ENCODE data around the gene ALPK3. TPM values are rescaled to one million over a fixed set of nuclear protein-coding genes. Genes with fewer than 3 reads are reported as not detected.

The ALPK3 gene, protein sequence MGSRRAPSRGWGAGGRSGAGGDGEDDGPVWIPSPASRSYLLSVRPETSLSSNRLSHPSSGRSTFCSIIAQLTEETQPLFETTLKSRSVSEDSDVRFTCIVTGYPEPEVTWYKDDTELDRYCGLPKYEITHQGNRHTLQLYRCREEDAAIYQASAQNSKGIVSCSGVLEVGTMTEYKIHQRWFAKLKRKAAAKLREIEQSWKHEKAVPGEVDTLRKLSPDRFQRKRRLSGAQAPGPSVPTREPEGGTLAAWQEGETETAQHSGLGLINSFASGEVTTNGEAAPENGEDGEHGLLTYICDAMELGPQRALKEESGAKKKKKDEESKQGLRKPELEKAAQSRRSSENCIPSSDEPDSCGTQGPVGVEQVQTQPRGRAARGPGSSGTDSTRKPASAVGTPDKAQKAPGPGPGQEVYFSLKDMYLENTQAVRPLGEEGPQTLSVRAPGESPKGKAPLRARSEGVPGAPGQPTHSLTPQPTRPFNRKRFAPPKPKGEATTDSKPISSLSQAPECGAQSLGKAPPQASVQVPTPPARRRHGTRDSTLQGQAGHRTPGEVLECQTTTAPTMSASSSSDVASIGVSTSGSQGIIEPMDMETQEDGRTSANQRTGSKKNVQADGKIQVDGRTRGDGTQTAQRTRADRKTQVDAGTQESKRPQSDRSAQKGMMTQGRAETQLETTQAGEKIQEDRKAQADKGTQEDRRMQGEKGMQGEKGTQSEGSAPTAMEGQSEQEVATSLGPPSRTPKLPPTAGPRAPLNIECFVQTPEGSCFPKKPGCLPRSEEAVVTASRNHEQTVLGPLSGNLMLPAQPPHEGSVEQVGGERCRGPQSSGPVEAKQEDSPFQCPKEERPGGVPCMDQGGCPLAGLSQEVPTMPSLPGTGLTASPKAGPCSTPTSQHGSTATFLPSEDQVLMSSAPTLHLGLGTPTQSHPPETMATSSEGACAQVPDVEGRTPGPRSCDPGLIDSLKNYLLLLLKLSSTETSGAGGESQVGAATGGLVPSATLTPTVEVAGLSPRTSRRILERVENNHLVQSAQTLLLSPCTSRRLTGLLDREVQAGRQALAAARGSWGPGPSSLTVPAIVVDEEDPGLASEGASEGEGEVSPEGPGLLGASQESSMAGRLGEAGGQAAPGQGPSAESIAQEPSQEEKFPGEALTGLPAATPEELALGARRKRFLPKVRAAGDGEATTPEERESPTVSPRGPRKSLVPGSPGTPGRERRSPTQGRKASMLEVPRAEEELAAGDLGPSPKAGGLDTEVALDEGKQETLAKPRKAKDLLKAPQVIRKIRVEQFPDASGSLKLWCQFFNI (N-terminal part only)
- total RNA-seq (2014; rRNA removed), result 33.5 and 37.4 TPM in 2 replicates
- 26.0 TPM for polyA plus RNA-seq (2012)

DNA sequence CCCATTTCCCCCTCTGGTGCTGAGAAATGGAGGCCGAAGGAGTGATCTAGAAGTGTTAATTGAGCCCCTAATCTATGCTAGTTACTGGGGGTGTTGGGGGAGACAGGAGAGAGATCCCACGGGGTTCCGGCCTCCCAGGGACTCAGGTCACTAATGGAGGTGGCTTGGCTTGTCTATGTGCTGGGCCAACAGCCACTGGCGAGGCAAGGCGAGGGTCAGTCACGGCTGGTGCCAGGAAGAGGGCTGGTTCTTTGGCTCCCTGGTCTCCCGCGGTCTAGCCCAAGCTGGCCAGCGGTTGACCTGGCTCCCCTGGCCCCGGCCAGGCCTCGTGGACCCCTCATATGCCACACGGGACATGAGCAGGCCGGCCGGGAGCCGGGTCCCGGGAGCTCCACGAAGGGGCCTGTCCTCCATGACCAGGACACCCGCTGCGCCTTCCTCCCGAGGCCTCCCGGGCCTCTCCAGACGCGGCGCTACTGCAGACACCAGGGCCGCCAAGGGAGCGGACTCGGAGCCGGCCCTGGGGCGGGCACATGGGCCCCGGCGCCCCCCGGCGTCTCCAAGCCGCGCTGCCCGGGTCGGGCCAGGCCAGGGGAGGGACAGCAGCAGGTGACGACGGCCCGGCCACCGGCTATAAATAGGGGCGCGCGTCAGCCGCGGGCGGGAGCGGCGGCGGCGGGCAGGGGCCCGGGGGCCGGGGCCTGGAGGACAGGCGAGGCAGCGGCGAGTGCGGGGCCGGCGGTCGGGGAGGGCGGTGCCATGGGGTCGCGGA is at the start of gene ALPK3:
TSS of gene ALPK3 (plus strand) at position 663 of the 772 bp plus-strand sequence. CDS start at position 760, 97 bp downstream.
- DNase-seq (ENCODE audit: low read depth), result peak; percentile 83

DNA sequence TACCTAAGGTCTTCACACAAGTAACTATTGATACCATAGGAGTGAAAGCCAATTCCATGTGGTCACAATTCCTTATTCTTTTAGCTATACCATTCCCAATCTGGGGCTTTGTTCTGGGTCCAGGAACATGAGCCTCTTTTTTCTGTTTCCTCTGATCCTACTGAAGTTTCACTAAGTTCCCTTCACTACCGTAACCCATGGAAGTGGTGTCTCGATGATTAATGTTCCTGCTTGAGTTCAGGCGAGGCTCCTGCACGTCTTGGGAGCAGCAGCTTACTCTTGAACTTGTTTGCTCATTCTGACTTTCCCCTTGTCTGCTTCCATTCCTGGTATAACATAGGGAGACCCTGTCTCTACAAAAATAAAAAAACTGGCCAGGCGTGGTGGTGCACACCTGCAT is 45.1 kb upstream of the ALPK3 start:
- no peak for DNase-seq (ENCODE audit: low read depth)

DNA sequence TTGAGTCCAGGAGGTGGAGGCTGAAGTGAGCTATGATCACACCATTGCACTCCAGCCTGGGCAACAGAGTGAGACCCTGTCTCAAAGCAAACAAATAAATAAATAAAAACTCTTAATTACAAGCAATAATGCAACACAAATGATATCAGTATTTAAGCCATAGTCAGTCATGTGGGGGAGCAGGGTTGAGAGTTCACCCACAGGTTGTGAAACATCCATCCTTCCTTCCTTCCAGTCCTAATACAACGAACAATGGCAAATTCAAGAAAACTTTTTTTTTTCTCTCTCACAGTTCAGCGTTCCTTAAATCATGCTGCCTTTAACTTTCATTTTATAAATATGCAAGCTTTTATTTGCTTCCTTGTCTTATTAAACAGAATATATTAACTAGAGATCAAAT is 44.7 kb upstream of the ALPK3 start:
- DNase-seq (ENCODE audit: low read depth), result no peak

DNA sequence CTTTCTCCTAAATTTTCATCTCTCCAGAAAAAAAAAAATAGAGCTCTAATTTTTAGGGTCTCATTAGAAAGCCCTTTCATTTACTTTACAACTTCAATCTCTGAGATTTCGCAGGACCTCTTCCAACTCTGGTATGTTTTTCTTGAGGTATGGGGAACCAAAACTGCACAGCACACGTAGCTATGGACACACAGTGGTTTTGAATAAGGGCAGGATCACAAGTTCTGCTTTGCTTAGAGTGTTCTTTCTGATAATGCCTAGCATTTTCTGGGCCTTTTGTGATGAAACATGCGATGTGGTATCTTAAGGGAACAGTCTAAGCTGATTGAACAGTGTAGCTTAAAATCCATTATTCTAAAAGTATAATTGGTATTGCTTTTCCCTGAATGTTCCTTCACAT is 43.4 kb upstream of the ALPK3 start:
- no peak for DNase-seq (ENCODE audit: low read depth)

DNA sequence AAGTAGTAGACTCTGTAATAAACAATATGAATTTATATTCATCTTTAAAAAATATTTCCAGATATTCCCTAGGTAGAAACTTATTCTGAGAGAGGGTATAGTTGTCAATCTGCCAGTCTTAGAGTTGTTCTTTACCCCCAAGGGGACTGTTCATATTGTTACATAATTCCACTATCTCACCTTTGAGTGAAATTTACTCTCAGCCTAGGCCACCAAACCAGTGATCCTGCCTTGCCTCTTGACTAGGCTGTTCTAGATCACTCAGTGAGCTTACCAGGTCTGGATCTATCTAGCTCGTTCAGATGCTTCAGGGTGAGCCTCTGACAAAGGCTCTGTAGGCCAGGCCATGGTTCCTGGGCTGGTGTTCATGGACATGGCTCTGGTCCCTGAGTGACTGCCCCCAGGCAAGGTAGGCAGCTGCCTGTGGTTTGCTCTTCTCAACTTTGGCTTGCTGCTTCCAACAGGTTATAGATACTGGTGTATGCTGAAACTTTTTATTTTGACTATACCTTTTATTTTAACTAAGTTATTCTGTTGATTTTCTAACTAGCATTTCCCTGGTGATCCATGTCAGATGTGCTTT is 41.2 kb upstream of the ALPK3 start:
- no peak for DNase-seq (ENCODE audit: low read depth)

DNA sequence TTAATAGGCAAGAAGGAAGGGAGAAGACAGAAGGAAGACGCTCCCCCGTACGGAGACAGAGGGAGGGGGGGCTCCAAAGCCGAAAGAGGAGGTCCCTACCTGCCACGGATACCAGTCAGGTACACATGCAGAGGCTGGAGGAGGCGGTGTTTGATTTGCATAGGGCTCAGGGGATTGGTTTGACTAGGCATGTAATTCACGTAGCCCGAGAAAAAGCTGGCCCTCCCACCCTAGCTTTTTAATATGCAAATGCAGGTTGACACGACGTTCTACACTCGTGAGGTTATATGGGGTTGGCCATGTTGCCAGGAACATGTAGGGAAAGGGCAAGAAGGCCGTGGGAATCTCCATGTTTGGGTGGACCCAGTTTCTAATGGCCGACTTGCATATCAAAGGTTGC is 39.0 kb upstream of the ALPK3 start:
- DNase-seq (ENCODE audit: low read depth), result no peak

DNA sequence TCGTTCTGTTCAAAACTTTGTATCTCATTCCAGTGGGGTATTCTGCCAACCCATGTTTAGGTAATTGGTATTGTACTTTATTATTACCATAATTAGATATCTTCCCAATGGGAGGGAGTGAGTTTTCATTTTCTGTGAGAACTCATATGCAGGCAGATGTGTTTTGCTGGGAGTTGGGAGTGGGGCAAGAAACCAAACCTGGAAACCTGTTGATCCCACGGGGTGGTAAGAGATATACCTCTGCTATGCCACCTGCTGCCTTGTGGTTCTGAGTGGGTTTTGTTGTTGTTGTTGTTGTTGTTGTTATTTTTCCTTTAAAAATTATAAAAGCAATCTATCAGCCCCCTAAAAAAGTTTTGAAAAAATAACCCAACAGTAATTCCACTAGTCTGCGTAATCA is 36.7 kb upstream of the ALPK3 start:
- DNase-seq (ENCODE audit: low read depth), result no peak

DNA sequence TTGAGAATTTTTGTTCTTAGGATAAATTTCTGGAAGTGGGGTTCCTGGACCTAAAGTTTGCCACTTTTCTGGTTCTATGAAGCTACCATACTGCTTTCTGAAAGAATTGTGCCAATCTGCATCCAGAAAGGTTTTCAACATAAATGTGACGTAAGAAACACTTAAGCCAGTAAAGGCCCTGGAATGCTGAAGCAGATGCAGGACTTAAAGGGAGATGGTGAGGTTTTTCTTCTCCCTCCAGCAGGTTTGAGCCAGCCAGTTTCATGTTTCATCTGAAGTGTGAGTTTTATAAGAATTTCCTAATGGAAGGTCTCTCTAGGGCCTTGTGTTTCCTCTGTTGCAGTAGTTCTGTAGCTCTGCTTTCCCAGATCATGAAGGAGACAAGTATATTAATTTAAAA is 35.7 kb upstream of the ALPK3 start:
- DNase-seq (ENCODE audit: low read depth), result peak; percentile 39

DNA sequence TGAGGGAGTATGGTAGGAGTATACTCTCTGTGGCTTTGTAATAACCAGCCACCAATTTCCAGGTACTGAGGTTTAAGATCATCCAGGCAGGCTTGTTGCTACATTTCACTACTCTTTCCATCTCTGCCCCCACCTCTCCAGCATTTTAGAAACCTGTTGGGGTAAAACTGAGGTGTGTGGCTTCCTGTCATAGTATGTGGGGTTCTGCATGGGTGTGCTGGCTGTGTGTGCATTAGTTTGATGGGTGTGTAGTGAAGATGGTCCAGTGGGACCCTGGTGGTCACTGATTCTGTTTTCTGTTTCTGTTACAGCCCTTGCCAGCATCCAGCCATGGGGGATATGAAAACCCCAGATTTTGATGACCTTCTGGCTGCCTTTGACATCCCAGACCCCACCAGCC is 34.8 kb upstream of the ALPK3 start:
- DNase-seq (ENCODE audit: low read depth), result no peak

DNA sequence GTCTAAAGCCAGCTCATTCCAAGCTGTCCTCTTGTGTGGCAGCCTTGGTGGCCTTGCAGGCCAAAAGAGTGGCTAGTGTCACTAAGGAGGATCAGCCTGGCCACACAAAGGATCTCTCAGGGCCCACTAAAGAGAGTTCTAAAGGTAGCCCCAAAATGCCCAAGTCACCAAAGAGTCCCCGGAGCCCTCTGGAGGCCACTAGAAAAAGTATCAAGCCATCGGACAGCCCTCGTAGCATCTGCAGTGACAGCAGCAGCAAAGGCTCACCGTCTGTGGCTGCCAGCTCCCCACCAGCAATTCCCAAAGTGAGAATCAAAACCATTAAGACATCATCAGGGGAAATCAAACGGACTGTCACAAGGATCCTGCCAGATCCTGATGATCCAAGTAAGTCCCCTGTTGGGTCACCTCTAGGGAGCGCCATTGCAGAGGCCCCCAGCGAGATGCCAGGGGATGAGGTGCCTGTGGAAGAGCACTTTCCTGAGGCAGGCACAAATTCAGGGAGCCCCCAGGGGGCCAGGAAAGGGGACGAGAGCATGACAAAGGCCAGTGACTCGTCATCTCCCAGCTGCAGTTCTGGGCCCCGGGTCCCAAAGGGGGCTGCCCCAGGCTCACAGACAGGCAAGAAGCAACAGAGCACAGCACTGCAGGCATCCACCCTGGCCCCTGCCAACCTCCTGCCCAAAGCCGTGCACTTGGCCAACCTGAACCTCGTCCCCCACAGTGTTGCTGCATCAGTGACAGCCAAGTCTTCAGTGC is 33.5 kb upstream of the ALPK3 start:
- no peak for DNase-seq (ENCODE audit: low read depth)

DNA sequence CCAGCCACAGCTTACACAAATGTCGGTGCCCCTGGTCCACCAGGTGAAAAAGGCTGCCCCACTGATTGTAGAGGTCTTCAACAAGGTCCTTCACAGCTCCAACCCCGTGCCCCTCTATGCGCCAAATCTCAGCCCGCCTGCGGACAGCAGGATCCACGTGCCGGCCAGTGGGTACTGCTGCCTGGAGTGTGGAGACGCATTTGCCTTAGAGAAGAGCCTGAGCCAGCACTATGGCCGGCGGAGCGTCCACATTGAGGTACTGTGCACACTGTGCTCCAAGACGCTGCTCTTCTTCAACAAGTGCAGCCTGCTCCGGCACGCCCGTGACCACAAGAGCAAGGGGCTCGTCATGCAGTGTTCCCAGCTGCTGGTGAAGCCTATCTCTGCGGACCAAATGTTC is 32.9 kb upstream of the ALPK3 start:
- DNase-seq (ENCODE audit: low read depth), result no peak

DNA sequence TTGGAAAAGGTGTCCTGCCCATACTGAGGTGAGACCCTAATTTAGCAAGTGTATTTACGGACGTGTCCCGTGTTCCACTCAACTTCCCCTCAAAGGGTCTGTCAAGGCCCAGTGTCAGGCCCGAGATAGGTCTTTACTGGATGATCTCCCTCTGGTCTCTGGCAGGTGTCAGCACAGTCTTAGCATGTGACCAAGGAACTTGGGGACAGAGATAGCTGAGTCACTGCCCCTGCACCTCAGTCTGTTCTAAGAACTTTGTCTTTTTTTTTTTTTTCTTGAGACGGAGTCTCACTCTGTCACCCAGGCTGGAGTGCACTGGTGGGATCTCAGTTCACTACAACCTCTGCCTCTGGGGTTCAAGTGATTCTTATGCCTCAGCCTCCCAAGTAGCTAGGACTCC is 32.1 kb upstream of the ALPK3 start:
- no peak for DNase-seq (ENCODE audit: low read depth)

DNA sequence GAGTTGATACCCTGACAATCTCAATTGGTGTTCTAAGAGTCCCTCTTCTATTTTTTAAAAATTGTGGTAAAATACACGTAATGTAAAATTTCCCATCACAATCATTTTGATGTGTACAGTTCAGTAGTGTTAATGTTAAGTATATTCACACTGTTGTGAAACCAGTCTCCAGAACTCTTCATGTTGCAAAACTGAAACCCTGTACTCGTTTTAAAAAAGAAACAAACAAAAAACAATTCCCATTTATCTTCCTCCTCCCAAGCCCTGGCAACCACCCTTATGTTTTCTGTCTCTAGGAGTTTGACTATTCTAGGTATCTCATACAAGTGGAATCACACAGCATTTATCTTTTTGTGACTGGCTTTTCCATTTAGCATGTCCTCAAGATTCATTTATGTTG is 28.7 kb upstream of the ALPK3 start:
- DNase-seq (ENCODE audit: low read depth), result no peak

DNA sequence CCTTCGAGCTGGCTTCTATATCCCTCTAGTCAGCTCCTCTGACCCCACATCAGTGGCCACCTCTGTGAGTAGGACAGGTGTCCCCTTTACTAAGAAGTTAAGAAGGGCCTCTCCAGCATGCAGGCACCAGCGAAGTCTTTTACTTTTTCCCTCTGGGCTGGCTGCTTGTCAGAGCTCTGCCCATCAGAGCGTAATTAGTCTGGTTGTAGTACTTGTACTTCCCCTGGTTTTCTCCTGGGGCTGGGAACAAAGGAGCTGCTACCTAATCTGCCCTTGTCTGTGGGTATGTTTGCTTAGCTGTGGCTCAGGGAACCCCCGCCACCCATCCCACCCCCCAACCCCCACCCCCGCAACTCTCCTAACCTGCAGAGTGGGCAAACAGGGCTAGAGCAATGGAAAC is 27.4 kb upstream of the ALPK3 start:
- DNase-seq (ENCODE audit: low read depth), result no peak

DNA sequence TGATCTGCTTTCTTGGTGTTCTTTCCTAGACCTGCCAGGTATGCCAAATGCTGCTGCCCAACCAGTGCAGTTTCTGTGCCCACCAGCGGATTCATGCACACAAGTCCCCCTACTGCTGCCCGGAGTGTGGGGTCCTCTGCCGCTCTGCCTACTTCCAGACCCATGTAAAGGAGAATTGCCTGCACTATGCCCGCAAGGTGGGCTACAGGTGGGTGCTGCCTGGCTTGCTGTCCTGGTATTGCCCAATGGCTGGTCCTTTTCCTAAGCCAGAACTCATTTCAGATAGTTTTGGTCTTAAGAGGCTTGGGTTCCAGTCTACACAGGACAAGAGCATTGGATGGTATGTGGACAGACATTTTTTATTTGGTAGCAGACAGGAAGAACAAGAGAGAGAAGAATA is 26.5 kb upstream of the ALPK3 start:
- no peak for DNase-seq (ENCODE audit: low read depth)

DNA sequence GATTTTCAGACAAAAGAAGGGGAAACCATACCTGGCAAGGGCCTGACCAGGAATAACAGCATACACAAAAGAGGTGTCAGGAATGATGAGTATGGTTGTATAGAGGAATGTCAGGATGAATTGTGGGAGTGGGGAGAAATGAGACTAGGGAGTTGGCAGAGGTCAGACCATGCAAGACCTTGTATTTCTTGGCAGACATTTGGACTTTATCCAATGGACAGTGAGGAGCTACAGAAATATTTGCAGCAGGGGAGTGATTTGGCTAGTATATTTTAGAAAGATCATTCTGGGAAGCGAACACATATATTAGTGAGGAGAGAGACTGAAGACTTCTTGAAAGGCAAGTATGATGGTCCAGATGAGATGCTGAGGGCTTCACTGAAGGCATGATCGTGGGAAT is 25.4 kb upstream of the ALPK3 start:
- DNase-seq (ENCODE audit: low read depth), result no peak

DNA sequence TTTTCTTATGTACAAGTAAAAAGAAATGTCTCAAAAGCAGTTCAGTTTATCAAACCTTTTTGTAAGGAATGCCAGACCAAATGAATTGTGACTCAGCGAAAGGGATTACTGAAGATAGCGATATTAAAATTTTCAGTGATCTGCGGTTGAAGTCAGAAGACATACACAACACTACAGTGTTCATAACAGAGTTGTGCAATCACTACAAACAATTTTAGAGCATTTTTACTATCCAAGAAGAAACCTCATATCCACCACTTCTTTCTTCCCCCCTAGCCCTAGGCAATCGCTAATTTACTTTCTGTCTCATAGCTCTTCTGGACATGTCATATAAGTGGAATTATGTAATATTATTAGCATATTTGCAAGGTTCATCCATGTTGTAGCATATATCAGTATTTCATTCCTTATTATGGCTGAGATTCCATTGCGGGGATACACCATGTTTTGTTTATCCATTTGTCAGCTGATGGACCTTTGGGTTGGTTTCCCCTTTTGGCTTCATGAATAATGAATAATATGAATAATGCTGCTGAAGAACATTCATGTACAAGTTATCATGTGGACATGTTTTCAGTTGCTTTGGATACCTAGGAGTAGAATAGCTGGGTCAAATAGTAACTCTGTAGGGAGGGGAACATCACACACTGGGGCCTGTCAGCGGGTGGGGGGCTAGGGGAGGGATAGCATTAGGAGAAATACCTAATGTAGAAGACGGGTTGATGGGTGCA is 23.6 kb upstream of the ALPK3 start:
- no peak for DNase-seq (ENCODE audit: low read depth)

DNA sequence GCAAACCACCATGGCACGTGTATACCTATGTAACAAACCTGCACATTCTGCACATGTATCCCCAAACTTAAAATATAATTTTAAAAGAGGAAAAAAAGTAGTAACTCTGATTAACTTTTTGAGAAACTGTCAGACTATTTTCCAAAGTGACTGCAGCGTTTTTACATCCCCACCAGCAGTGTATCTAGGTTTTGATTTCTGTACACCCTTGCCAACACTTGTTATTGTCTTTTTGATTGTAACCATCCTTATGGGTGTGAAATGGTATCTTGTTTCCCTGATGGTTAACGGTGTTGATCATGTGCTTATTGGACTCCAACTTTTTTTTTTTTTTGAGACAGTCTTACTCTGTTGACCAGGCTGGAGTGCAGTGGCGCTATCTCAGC is 23.0 kb upstream of the ALPK3 start:
- no peak for DNase-seq (ENCODE audit: low read depth)

DNA sequence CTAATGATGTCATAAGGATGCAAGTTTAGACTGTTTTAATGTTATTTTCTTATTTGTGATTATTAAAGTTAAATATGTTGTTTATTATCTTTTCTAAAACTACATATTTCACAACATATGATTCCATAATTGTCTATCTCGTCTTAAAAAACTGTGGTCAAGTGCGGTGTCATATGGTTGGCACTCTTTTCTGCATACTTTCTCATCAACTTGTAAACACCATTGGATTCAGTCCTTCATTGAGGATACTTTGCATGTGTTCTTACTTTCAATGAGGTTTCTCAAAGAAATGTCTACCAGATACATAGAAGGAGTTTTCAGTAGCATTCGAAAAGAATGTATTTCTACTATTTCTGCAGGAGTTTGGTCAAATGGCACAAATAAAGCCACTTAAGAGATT is 22.0 kb upstream of the ALPK3 start:
- DNase-seq (ENCODE audit: low read depth), result no peak

Measured in LHCN-M2 (cell line).